GM19351 (cell line): Measurements from ENCODE around the gene GNPTG.

Experiments
- ATAC-seq: cut with Tn5 transposase; IDR thresholded peaks from one replicate; pipeline ENCODE4 v1.9.1; 2021; ENCODE audit warnings: mild to moderate bottlenecking, moderate library complexity; ENCODE audit not compliant: unreplicated experiment

GNPTG gene

GRCh38 chr16:1346422-1347285 is 5.1 kb upstream of the GNPTG start:
- ATAC-seq: no peak

GRCh38 chr16:1347286-1347855 is 4.4 kb upstream of the GNPTG start:
- ATAC-seq: no peak

- no peak for ATAC-seq
Measured at GRCh38 chr16:1347962-1348361, 3.8 kb upstream of the GNPTG start.

GRCh38 chr16:1348441-1348840 is 3.3 kb upstream of the GNPTG start:
- no peak for ATAC-seq

- no peak for ATAC-seq
Measured at GRCh38 chr16:1348926-1349325, 2.8 kb upstream of the GNPTG start.

GRCh38 chr16:1349351-1349750 is 2.4 kb upstream of the GNPTG start:
- no peak for ATAC-seq

GRCh38 chr16:1349951-1350350 is 1.8 kb upstream of the GNPTG start:
- no peak for ATAC-seq

- no peak for ATAC-seq
Measured at GRCh38 chr16:1350691-1351090, 1.0 kb upstream of the GNPTG start.

- peak; percentile 15 for ATAC-seq
Measured at GRCh38 chr16:1351215-1351581, 533 bp upstream of the GNPTG start.

GRCh38 chr16:1354815-1355540 is 3.2 kb downstream of the GNPTG start:
- ATAC-seq: no peak

- no peak for ATAC-seq
Measured at GRCh38 chr16:1355591-1355990, 3.9 kb downstream of the GNPTG start.

- no peak for ATAC-seq
Measured at GRCh38 chr16:1356061-1356900, 4.5 kb downstream of the GNPTG start.

- ATAC-seq: no peak
Measured at GRCh38 chr16:1357906-1358566, 6.3 kb downstream of the GNPTG start.

GRCh38 chr16:1361685-1362360 is 10.1 kb downstream of the GNPTG start:
- no peak for ATAC-seq

- ATAC-seq: no peak
Measured at GRCh38 chr16:1362807-1363206, 11.1 kb downstream of the GNPTG start.

GRCh38 chr16:1363501-1364041 is 11.8 kb downstream of the GNPTG start:
- ATAC-seq: no peak

GRCh38 chr16:1364510-1364909 is 12.8 kb downstream of the GNPTG start:
- no peak for ATAC-seq

GRCh38 chr16:1366060-1366711 is 14.5 kb downstream of the GNPTG start:
- no peak for ATAC-seq

GRCh38 chr16:1366712-1367299 is 15.1 kb downstream of the GNPTG start:
- no peak for ATAC-seq
